HG02623 (cell line): Measurements from ENCODE around the gene MBD5.

Experiments
- ATAC-seq: cut with Tn5 transposase; IDR thresholded peaks from one replicate; pipeline ENCODE4 v1.9.1; 2021; ENCODE audit warnings: moderate library complexity; ENCODE audit not compliant: unreplicated experiment

Gene MBD5

DNA sequence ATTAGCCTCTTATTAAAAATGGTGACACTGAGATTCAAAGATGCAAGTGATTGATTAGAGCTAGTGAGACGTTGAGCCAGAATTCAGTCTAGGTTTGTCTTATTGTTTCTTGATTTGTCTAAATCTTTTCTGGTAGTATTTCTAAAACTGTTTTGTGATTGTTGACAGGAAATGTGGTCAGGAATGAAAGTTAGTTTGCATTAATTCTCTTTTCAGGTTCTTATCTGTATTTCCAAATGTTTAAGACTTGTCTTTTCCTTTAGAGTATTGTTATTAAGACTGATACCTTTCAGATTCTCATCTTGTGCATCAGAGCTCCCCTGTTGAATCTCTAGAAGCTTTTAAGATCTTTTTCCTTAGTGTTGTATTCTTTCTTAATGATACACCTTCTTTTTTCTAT, 89.3 kb downstream of the MBD5 start:
- no peak for ATAC-seq

DNA sequence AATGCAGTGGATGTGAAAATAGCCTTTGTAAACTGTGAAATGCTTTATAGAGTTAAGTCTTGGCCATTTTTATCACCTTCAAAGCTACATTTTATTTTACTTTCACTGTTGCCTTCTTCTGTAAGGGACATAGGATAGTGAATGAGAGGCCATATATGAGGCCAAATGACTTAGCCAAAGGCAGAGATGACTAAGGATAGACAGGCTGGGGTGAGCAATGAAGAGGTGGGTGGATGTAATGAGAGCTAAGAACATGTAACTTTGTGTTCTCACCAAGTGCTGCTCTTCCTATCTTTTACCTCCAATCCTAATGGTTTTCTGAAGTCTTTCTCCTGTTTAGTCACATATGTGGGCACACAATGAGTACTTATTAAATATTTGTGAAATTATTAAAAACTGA, 101.9 kb downstream of the MBD5 start:
- no peak for ATAC-seq

DNA sequence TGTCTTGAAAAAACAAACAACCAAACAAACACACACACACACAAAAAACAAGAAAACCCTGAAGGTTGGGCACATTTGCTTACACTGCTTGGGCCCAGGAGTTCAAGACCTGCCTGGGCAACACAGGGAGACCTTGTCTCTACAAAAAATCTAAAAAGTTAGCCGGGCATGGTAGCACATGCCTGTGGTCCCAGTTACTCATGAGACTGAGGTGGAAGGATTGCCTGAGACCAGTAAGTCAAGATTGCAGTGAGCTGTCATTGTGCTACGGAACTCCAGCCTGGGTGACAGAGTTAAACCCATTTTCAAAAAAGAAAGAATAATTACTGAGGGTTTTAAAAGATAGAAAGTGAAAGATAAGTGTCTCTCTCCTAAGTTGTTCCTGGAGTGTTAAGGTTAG, 103.4 kb downstream of the MBD5 start:
- ATAC-seq = no peak

DNA sequence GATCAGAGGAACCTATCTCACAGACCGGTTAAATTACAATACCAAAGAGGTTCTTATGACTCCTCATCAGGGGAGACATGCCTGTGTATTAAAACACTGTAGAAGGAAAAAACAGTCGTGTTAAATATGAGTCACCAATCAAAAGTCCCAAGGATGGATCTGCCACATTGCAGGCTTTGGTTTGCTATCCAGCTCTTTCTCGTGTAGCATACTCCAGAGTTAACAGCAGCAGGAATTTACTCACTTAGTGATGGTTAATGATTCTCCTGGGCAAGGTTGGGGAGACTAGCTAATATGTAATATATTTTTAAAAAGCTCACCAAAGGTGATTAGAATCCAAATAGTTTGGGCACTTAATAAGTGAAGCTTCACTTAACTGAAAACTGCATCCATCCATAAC, 109.7 kb downstream of the MBD5 start:
- no peak for ATAC-seq

DNA sequence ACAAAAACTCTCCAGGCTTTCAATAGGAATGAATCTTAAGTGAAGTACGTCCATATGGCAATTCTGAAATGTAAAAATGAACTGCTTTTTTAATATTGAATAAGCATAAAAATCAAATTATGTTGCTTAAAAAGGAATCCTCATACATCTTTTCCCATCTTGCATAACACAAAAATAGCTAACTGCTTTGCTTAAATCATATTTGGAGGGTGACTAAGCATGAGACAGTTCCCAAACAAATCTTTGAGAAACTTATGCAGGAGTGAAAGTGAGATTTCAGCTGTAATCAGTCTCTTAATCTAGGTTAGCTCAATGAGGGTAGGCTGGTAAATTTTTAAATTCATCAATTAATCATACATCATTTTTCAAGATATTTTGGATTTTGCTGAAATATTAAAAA, 111.5 kb downstream of the MBD5 start:
- no peak for ATAC-seq

DNA sequence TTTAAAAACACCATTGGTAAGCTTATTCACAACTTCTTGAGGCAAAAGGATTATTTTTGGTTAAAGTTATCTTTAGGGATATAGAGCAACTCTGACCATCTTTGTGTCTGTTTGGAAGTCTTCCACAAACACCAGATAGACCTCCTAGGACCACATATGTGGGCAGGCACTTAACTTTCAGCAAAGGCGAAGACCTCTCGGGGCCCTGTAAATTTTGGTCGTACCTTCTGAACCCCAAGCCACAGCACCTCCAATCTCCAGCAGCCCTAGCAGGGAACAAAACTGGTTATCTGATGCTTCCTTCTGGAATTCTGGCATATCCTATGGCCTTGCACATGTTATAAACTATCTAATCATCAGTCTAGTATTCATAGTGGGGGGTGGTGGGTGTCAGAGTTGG, 114.8 kb downstream of the MBD5 start:
- no peak for ATAC-seq

DNA sequence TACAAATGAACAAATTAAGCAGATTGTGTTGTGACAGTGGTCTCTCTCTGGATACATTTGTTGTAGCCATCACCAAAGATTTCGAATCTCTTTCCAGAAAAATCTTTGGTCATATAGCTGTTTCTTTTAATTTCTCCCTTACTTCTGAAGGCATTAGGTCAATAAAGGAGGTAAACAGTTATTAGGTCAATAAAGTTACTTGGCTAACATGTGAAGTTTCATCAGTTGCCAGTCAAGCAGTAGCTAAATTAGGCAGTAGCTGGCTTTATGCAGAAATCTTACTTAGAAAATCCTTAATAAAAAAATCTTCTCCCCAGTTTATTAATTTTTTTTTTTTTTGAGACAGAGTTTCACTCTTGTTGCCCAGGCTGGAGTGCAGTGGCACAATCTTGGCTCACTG, 115.5 kb downstream of the MBD5 start:
- ATAC-seq = no peak

DNA sequence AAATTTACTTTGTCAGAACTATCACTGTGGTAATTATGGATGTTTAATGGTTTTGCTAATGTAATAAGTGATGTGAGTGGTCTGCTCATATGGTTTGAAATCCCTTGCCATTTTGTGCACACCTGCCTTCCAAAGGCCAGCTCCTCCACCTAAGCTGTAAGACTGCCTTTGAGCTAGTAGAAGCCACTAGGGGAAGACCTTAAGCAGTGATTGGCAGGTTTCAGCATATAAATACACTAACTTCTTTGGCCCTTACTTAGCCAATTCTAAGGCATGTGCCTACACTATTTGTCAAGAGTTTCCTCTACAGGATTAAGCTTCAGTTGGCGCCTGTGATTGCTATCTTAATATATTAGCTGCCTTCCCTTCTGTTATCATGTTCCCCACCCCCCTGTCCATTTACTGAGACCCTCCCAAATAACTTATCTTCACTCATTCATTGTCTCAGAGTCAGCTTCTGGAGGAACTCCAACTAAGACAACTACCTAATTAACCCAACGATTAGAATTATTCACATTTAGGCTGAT, 141.1 kb downstream of the MBD5 start:
- no peak for ATAC-seq

DNA sequence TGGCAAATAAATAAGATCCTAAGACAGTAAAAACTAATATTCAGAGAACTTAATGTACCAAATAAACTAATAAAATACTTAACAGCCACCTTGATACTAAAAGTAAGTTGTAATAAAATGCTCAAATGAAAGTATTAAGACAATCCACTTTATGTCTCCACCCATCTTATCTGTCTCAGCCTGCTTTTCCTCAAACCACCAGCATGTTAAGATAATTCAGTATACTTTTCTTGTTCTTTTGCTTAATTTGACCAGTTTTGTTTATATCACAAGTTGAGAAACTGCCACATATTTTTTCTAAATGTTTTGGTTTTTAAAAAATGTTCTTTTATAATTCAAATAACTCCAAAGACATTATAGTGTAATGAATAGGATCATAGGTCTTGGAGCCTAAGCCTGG, 142.0 kb downstream of the MBD5 start:
- ATAC-seq = no peak

DNA sequence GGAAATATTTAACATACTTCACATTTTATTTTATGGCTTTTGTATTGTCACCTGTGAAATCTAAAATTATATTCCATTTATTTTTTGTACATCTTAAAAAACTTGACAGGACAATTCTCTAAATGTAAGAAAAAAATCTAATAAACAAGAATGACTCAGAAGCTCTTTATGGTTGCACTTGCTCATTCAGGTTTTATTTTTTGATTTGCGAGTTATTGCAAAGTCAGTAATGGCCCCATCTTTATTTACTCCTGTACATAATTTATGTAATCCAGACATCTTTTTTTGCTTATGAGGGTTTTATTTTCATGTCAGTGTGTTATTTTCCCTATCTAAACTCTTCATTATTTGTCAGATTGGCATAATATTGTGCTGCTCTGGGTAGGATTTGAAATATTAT, 145.1 kb downstream of the MBD5 start:
- ATAC-seq = no peak

DNA sequence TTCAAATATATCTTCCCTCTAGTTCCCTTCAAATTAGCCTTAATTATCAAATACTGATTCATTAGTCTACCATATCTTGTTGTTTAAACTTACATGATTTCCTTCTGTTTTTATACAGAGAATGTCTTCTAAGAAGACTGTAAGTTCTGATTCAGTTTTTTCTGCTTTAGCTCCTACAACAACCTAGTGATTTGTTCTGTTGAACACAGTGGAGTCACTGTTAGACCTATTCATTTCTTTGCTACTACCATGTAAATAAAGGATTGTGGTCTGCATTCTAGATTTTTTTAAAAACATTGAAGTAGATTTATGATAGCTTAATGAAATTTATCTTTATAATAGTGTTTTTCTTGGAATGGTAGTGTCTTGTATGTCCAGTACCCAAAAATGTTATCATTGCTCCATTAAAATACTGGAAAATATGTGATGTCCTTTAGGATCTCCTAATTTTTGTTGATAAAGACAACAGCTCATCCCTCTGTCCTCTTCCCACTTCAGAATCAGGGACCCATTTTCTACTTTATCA, 146.4 kb downstream of the MBD5 start:
- ATAC-seq = no peak

DNA sequence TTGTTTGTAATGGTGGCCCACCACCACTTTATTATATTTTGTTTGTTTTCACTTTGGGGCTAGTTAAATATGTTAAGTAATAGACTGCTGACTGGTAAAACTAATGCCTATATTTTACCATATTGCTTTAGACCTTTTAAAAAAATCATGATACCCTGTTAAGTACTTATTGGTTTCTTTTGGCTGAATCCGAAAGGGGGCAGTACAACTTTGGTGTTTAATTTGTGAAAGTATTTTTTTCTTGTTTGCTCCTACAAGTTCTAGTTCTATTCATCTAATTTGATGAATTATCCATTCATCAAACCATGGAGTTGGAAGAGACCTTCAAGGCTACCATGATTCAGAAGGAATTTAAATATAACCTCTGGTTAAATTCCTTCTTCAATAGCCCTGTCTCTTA, 147.0 kb downstream of the MBD5 start:
- ATAC-seq = no peak

DNA sequence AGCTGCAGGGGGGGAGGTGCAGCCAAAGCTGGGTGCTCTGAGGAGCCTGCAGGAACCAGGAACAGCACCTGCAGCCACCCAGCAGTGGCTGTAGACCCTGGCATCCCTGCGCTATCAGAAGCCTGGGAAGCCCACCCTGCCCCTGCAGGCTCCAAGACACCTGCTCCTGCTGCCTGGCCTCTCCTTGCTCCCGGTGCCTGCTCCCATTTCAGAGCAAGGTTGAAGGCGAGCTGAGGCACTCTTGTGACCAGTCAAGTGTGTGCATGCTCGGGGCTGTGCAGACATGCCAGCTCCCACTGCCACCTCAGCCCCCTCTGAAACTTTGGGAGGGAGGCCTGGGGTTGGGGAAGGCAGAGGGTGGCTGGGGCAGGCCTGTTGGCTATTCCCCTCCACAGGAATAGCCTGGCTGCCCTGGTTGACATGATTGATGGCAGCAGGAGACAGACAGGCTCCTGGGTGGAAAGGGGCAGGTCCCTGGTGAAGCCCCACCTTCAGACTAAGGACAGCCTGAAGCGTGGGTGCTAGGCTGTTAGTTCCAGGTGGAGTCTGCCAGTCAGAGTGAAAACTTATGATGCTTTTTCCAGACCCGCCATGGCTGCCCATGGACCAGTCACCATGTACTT, 151.4 kb downstream of the MBD5 start:
- no peak for ATAC-seq

DNA sequence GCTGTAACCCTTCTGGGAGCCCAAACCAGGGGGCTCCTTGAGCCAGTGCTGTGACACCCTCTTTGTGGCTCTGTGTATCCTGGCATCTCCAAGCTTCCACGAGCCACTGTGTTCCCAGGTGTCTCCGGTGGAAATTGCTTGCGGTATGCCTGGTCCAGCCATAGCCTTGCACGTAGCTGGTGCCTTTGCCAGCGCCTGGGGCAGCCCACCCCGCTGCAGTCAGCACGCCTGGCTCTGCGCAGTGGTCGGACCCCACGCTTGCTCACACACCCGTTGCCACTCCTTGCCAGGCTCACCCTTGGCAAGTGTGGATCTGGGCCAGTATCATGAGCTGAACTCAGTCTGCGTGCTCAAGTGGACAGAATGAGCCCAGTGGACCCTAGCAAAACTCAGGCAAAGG, 152.3 kb downstream of the MBD5 start:
- ATAC-seq = no peak

DNA sequence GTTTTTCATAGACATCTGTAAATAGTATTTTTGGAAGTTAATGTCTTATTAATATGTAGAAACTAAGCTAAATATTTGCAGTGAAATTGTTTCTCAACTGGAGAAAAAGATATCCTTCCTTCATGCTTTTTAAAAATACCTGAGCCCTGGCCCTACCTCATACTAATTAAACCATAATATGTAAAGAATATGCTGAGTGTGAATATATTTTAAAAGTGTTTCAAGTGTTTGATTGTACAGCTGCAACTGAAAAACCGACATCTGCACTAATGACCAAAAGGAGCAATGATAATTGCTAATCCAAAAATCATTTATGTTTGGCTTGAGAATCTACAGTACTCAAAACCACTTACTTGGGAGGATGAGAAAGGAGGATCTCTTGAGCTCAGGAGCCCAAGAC, 156.7 kb downstream of the MBD5 start:
- ATAC-seq = no peak

DNA sequence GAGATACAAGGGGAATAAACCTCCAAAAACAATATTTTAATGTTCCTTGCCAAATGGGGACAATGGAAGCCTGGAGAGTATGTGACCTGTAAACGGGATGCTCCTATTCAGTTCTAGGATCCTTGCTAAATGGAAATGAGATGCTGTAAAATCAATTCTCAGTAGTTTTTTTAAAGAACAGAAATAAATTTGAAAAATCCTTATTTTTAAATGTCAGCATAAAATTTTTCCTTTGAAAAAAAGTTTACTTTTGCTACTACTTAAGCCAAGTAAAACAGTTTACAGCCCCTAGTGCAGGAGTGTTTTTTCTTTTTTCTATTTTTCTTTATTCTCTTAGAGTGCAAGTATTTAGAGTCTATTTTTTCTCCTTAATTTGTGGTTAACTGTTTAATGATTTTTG, 158.8 kb downstream of the MBD5 start:
- ATAC-seq = no peak

DNA sequence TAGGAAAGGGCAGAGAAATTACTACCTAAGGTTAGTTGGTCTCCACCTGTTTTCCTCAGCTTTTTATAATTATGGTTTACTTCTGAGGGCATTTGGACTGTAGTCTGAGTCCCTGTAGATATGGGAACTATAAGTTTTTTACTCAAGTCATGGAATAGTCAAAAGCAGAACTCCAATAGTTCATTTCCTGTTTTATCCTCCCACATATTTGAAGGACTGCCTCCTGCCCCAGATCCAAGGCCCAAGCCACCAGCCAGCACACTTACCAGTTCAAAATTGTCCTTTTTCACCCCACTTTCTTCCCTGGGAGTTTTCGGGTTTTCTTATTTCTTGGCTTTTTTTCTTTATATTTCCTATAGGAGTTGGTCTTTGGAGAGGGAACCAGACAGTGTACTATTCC, 164.1 kb downstream of the MBD5 start:
- no peak for ATAC-seq

DNA sequence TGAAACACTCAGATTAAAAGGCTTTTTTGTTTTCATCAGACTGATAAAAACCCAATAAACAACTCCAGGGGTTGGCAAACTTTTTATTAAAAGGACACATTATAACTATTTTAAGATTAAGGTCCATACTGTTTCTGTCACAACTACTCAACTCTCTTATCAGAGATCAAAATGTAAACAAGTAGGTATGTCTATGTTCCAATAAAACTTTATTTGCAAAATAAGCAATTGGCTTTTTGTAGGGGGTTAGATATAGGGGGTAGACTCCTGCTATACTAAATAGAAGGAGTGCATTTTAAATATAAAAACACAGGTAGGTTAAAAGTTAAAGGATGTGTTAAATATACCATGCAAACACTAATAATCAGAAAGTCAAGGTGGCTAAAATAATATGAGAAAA, 174.0 kb downstream of the MBD5 start:
- no peak for ATAC-seq

DNA sequence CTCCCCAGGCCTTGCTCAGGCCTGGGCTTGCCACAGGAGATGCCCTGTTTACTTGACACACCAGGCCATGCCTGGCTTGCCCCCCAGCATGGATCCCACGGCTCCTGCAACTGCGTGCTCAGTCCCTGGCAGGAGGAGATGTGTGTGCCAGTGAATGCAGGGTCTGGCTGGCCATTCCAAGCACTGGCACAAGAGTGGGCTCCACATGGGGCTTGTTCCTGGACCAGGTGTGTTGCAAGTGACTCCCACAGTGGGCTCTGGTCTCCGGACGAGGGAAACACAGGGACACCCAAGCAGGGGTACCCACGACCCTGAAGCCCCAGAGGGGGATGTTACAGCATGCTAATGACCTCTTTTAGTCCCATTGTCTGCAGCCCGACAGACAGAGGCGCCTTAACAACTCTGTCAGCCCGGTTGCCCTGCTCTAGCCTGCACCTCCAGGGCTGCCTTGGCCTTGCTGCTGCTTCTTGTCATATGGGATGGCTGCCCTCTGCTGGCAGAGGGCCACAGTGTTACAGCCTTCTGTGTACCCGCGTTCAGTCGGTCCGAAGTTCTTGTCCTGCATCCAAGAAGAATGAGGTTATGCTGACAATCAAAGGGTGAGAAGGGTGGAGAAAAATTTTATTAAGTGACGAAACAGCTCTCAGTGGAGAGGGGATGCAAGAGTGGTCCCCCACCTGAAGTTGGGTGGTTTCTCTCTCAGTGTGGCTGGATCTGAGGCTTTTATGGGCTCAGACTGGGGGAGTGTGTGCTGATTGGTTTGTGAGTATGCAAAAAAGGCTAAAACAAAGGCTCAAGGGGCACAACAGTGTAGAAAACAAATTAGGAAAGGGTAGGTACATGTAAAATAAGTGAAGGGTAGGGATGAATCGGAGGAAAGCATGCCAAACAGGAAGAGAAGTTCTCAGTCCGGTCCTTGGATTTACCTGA, 180.4 kb downstream of the MBD5 start:
- ATAC-seq = no peak

DNA sequence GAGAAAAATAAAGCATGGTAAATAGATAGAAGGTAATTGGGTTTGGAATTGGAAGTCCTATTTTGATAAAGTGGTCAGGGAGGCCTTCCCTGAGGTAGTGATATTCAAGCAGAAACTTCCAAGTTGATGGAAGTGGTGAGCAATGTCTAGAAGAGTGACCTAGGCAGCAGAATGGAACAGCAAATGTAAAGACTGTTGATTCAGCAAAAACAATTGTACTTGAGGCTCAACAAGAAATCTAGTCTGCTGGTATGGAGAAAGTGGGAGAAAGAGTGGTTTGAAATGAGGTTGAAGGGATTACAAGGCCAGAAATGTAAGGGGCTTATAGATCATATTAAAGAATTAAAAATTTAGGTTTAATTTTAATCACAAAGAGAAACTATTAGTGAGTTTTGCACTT, 181.3 kb downstream of the MBD5 start:
- no peak for ATAC-seq

DNA sequence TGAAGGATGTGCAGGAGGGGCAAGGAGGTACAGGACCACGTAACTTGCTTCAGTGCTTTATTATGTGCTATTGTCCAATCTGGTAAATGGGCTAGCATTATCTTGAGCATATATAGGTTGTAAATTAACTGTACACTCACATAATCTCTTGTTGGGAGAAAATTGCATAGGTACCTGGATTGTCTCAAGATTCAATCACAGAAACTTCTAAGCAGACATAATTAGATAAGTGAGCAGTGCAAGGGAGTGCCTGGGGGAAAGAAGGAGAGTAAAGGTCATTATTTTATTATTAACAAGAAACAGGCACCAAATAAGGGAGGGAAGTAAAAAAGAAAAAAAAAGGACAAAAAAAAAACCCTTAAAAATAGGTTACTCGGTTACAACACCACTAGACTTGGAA, 186.2 kb downstream of the MBD5 start:
- no peak for ATAC-seq

DNA sequence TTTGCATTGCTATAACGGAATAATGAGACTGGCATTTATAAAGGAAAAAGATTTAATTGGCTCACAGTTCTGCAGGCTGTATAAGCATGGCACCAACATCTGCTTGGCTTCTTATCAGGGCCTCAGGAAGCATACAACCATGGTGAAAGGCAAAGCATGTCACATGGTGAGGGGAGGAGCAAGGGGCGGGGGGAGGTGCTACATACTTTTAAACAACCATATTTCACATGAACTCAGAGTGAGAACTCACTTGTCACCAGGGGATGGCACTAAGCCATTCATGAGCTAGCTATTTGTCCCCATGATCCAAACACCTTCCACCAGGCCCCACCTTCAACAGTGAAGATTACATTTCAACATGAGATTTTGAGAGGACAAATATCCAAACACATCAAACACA, 188.7 kb downstream of the MBD5 start:
- no peak for ATAC-seq
